OCI-LY3 (cell line): Measurements from ENCODE around the gene TARS1.

Source experiments
- H2AFZ ChIP-seq: fragments of 200-600, 300-600 bp; shearing (Covaris generic); 2 replicates; pipeline ENCODE4 v1.6.0; 2014; ENCODE audit warnings: antibody characterized with exemption, low read depth, low read length
- H3K27ac ChIP-seq: fragments of 200-600, 300-600 bp; sonication (generic); 2 replicates; pipeline ENCODE4 v1.5.1; 2014; ENCODE audit warnings: mild to moderate bottlenecking, low read length, moderate library complexity, mixed read lengths
- H3K27me3 ChIP-seq: fragments of 200-600, 300-600 bp; sonication (generic); 2 replicates; pipeline ENCODE4 v1.6.1; 2014; ENCODE audit warnings: low read depth, low read length, mixed read lengths
- H3K36me3 ChIP-seq: fragments of 200-600, 300-600 bp; sonication (generic); replicated peaks from 2 replicates; pipeline ENCODE3; 2014; ENCODE audit warnings: low read depth, low read length, mixed read lengths
- H3K4me1 ChIP-seq: fragments of 300-600, 200-600 bp; sonication (generic); 2 replicates; pipeline ENCODE4 v1.6.1; 2014; ENCODE audit warnings: low read length, mixed read lengths
- H3K4me2 ChIP-seq: fragments of 200-600, 300-600 bp; sonication (generic); 2 replicates; pipeline ENCODE4 v1.6.1; 2014; ENCODE audit warnings: low read length, mixed read lengths
- H3K4me3 ChIP-seq: fragments of 300-600, 200-600 bp; sonication (generic); 2 replicates; pipeline ENCODE4 v1.5.1; 2014; ENCODE audit warnings: antibody characterized with exemption, mild to moderate bottlenecking, low read length, moderate library complexity
- H3K79me2 ChIP-seq: fragments of 300-600, 200-600 bp; shearing (Covaris generic); 2 replicates; pipeline ENCODE4 v1.6.1; 2014; ENCODE audit warnings: mild to moderate bottlenecking, low read length, mixed read lengths
- H3K9ac ChIP-seq: fragments of 300-600, 200-600 bp; shearing (Covaris generic); 2 replicates; pipeline ENCODE4 v1.6.0; 2014; ENCODE audit warnings: mild to moderate bottlenecking, low read length, moderate library complexity
- H3K9me3 ChIP-seq: fragments of 200-600, 300-600 bp; shearing (Covaris generic); 2 replicates; pipeline ENCODE4 v1.6.1; 2014; ENCODE audit warnings: low read length, mixed read lengths; ENCODE audit not compliant: insufficient read depth
- H4K20me1 ChIP-seq: fragments of 200-600, 300-600 bp; sonication (generic); 2 replicates; pipeline ENCODE4 v1.6.1; 2016; ENCODE audit warnings: low read length, mixed read lengths; ENCODE audit not compliant: insufficient read depth
- CTCF ChIP-seq: fragments of 200-600, 300-600 bp; sonication (generic); IDR thresholded peaks from 2 replicates; pipeline ENCODE4 v1.5.1; 2014; ENCODE audit warnings: antibody characterized with exemption, low read length, low read depth
- EZH2phosphoT487 ChIP-seq: fragments of 200-600 bp; shearing (Covaris generic); IDR thresholded peaks from 2 replicates; pipeline ENCODE4 v1.6.1; 2018; ENCODE audit warnings: antibody characterized with exemption, mixed run types, low read depth

Gene TARS1

GRCh38 chr5:33482335-33482734 is 41.6 kb downstream of the TARS1 start:
- Histone ChIP-seq H3K9me3 (no peaks in the 10 kb centered on the region), H4K20me1 (no peaks in the 10 kb centered on the region), H3K4me3 (no peak overlapping the region), H3K9ac (no peak overlapping the region), H2AFZ (no peak overlapping the region), H3K36me3 (no peaks in the 10 kb centered on the region), H3K27me3 (no peaks in the 10 kb centered on the region), H3K79me2 (no peaks in the 10 kb centered on the region), H3K4me2 (no peak overlapping the region), H3K4me1 (no peaks in the 10 kb centered on the region), H3K27ac (no peak overlapping the region)
- TF ChIP-seq EZH2phosphoT487, result no peak

GRCh38 chr5:33487236-33487635 is 46.5 kb downstream of the TARS1 start:
- Histone ChIP-seq H3K9ac (no peak overlapping the region), H4K20me1 (no peaks in the 10 kb centered on the region), H3K4me1 (no peaks in the 10 kb centered on the region), H3K9me3 (no peaks in the 10 kb centered on the region), H3K27me3 (no peaks in the 10 kb centered on the region), H2AFZ (no peak overlapping the region), H3K36me3 (no peaks in the 10 kb centered on the region), H3K27ac (no peak overlapping the region), H3K79me2 (no peaks in the 10 kb centered on the region), H3K4me3 (no peak overlapping the region), H3K4me2 (no peak overlapping the region)
- TF ChIP-seq EZH2phosphoT487 (no peak), CTCF (no peak)

- no peak overlapping the region for H3K4me3 ChIP-seq
- no peaks in the 10 kb centered on the region for H3K27me3 ChIP-seq
- H3K4me2 ChIP-seq, result no peak overlapping the region
- H3K4me1 ChIP-seq, result no peaks in the 10 kb centered on the region
- no peak overlapping the region for H2AFZ ChIP-seq
- no peaks in the 10 kb centered on the region for H3K9me3 ChIP-seq
- TF ChIP-seq EZH2phosphoT487, result no peak
- no peak for TF ChIP-seq CTCF
- H3K9ac ChIP-seq, result no peak overlapping the region
- no peaks in the 10 kb centered on the region for H3K79me2 ChIP-seq
- no peaks in the 10 kb centered on the region for H4K20me1 ChIP-seq
- no peaks in the 10 kb centered on the region for H3K36me3 ChIP-seq
- H3K27ac ChIP-seq, result no peak overlapping the region
Measured at GRCh38 chr5:33488558-33489355, 48.0 kb downstream of the TARS1 start.

GRCh38 chr5:33489481-33490067 is 48.8 kb downstream of the TARS1 start:
- H3K36me3 ChIP-seq, result no peaks in the 10 kb centered on the region
- H3K79me2 ChIP-seq, result no peaks in the 10 kb centered on the region
- H3K27me3 ChIP-seq, result no peaks in the 10 kb centered on the region
- no peak overlapping the region for H3K27ac ChIP-seq
- no peak overlapping the region for H3K4me3 ChIP-seq
- H4K20me1 ChIP-seq, result no peaks in the 10 kb centered on the region
- no peaks in the 10 kb centered on the region for H3K4me1 ChIP-seq
- no peak overlapping the region for H3K9ac ChIP-seq
- no peak overlapping the region for H3K4me2 ChIP-seq
- TF ChIP-seq CTCF, result no peak
- no peak for TF ChIP-seq EZH2phosphoT487
- no peaks in the 10 kb centered on the region for H3K9me3 ChIP-seq
- no peak overlapping the region for H2AFZ ChIP-seq
